Endodermal cell (in vitro differentiated cells): ENCODE results near the gene LCE3D. TPM values are rescaled to one million over a fixed set of nuclear protein-coding genes. Genes with fewer than 3 reads are reported as not detected.

Experiments used
- DNase-seq: peaks from one replicate; pipeline ENCODE4 v3.0.0-alpha.2; 2017
- H3K27ac ChIP-seq: 2 replicates; pipeline ENCODE4 v1.5.1; 2013; ENCODE audit warnings: mild to moderate bottlenecking, low read depth, low read length, moderate library complexity
- H3K27me3 ChIP-seq: 2 replicates; pipeline ENCODE4 v1.6.1; 2013; ENCODE audit warnings: mild to moderate bottlenecking, low read length, moderate library complexity; ENCODE audit not compliant: insufficient read depth, control insufficient read depth, poor library complexity, severe bottlenecking
- H3K36me3 ChIP-seq: 2 replicates; pipeline ENCODE4 v1.7.0; 2013; ENCODE audit warnings: mild to moderate bottlenecking, low read length, moderate library complexity; ENCODE audit not compliant: control insufficient read depth, insufficient read depth
- H3K4me1 ChIP-seq: one replicate; pipeline ENCODE4 v1.7.0; 2013; ENCODE audit warnings: low read length; ENCODE audit not compliant: control insufficient read depth, insufficient read depth
- H3K4me3 ChIP-seq: 2 replicates; pipeline ENCODE4 v1.5.1; 2013; ENCODE audit warnings: mild to moderate bottlenecking, low read length, moderate library complexity
- H3K9ac ChIP-seq: 2 replicates; pipeline ENCODE4 v1.6.1; 2013; ENCODE audit warnings: mild to moderate bottlenecking, low read length, moderate library complexity; ENCODE audit not compliant: poor library complexity, severe bottlenecking; ENCODE audit errors: extremely low read depth
- H3K9me3 ChIP-seq: 2 replicates; pipeline ENCODE4 v1.6.1; 2013; ENCODE audit warnings: mild to moderate bottlenecking, low read length, moderate library complexity; ENCODE audit not compliant: control insufficient read depth
- H3K27ac Mint-ChIP-seq: 2 replicates; pipeline ENCODE4 v1.8.0; 2020; ENCODE audit warnings: mixed read lengths
- H3K27me3 Mint-ChIP-seq: 2 replicates; pipeline ENCODE4 v1.8.0; 2021; ENCODE audit warnings: mild to moderate bottlenecking, mixed read lengths; ENCODE audit not compliant: insufficient read depth
- H3K36me3 Mint-ChIP-seq: 2 replicates; pipeline ENCODE4 v1.8.0; 2020; ENCODE audit warnings: low read depth, mixed read lengths
- H3K4me1 Mint-ChIP-seq: 2 replicates; pipeline ENCODE4 v1.8.0; 2020; ENCODE audit warnings: mixed read lengths
- H3K4me3 Mint-ChIP-seq: 2 replicates; pipeline ENCODE4 v1.8.0; 2020; ENCODE audit warnings: mild to moderate bottlenecking, moderate library complexity, mixed read lengths
- H3K9me3 Mint-ChIP-seq: 2 replicates; pipeline ENCODE4 v1.8.0; 2020; ENCODE audit warnings: mild to moderate bottlenecking, mixed read lengths
- WGBS, 2 experiments: methylation state at CpG; one replicate each; pipeline versions ENCODE4 v1.1.5 to v1.1.7; 2013; ENCODE audit warnings: missing lambda C conversion rate in 2 of 2, mixed read lengths in 1 of 2; ENCODE audit not compliant: insufficient coverage in 1 of 2, insufficient read length in 1 of 2; 5-methylcytosine and 5-hydroxymethylcytosine counted together
- total RNA-seq, 2 donors: library from RNA; stranded (reverse); fragmentation: NEBNext Ultra II Directional in 1 of 2; extraction: Animal tissue kit (Norgen Biotek cat#: 25700) in 1 of 2; gene quantifications; 2 replicates in 1 of 2; 3 replicates in 1 of 2; pipeline ENCODE4 v1.2.1, GENCODE V29; 2021
- TF ChIP-seq, protein P1 (sequence below): fragments of 200-600 bp; sonication (generic); conservative IDR thresholded peaks from 2 replicates; pipeline ENCODE4 v1.5.0; 2021; ENCODE audit warnings: antibody characterized with exemption, mild to moderate bottlenecking

LCE3D gene
- total RNA-seq, 2 donors from 2014 or later: not detected

DNA sequence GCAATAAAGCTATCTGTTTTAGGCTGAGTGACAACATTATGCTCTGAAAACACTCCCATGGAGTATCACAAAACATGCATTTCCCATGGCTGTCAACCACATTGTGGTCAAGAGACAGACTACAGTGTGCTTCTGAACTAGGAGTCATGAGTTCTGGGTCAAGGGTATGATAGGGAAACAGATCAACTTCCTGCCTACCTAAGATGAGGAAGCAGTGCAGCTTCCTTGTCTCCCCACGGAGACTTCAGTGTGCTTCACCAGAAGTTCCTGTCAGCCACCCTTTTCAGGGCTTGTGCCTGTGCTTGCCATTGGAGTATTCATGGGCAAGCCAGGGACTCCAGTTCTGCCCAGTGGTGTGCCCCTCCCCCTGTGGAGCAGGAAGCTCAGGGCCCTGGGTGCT lies 33.6 kb downstream of the LCE3D start:
- H3K4me1 Mint-ChIP-seq: no peaks in the 10 kb centered on the region
- no peak overlapping the region for H3K27ac ChIP-seq
- H3K36me3 Mint-ChIP-seq: no peaks in the 10 kb centered on the region
- H3K27ac Mint-ChIP-seq: no peak overlapping the region
- no peak overlapping the region for H3K4me3 Mint-ChIP-seq
- H3K9ac ChIP-seq: no peak overlapping the region
- TF ChIP-seq, protein P1, sequence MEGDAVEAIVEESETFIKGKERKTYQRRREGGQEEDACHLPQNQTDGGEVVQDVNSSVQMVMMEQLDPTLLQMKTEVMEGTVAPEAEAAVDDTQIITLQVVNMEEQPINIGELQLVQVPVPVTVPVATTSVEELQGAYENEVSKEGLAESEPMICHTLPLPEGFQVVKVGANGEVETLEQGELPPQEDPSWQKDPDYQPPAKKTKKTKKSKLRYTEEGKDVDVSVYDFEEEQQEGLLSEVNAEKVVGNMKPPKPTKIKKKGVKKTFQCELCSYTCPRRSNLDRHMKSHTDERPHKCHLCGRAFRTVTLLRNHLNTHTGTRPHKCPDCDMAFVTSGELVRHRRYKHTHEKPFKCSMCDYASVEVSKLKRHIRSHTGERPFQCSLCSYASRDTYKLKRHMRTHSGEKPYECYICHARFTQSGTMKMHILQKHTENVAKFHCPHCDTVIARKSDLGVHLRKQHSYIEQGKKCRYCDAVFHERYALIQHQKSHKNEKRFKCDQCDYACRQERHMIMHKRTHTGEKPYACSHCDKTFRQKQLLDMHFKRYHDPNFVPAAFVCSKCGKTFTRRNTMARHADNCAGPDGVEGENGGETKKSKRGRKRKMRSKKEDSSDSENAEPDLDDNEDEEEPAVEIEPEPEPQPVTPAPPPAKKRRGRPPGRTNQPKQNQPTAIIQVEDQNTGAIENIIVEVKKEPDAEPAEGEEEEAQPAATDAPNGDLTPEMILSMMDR: no peak
- DNase-seq: no peak
- peaks cover 51% of the 10 kb centered on the region for H3K9me3 ChIP-seq
- H3K27me3 Mint-ChIP-seq: no peaks in the 10 kb centered on the region
- H3K9me3 Mint-ChIP-seq: peaks cover 69% of the 10 kb centered on the region
- no peaks in the 10 kb centered on the region for H3K27me3 ChIP-seq
- H3K4me1 ChIP-seq: no peaks in the 10 kb centered on the region
- no peak overlapping the region for H3K4me3 ChIP-seq
- 26 to 40% methylated on average over 1 of the region's 1 CpG for WGBS, 2 experiments
- H3K36me3 ChIP-seq: no peaks in the 10 kb centered on the region

DNA sequence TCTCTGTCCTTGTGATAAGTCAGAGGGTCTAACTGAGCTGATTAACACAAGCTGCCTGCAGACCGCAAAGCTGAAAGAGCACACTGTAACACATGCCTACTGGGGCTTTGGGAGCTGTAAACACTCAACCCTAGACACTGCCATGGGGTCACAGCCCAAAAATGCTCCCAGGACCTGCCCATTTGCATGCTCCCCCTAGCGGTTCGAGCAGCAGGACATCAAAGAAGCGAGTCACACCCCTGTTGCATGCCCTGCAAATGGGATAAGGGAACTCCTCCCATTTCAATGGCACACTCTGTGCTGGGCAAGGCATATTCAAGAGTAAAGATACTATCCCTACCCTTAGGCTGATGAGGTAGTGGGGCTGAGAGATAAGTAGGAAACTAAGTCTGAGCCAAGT lies 36.5 kb downstream of the LCE3D start:
- Mint-ChIP-seq H3K27ac (no peak overlapping the region), H3K27me3 (no peaks in the 10 kb centered on the region), H3K4me3 (no peak overlapping the region), H3K36me3 (no peaks in the 10 kb centered on the region), H3K4me1 (no peaks in the 10 kb centered on the region), H3K9me3 (peaks cover 79% of the 10 kb centered on the region)
- Histone ChIP-seq H3K27me3 (no peaks in the 10 kb centered on the region), H3K4me3 (no peak overlapping the region), H3K27ac (no peak overlapping the region), H3K9me3 (peaks cover 79% of the 10 kb centered on the region), H3K4me1 (no peaks in the 10 kb centered on the region), H3K36me3 (no peaks in the 10 kb centered on the region), H3K9ac (no peak overlapping the region)
- whole genome bisulfite sequencing, 2 experiments: 58 to 70% methylated on average over 2 to 4 of the region's 4 CpGs
- DNase-seq: peak; percentile 43
- TF ChIP-seq, protein P1: no peak

DNA sequence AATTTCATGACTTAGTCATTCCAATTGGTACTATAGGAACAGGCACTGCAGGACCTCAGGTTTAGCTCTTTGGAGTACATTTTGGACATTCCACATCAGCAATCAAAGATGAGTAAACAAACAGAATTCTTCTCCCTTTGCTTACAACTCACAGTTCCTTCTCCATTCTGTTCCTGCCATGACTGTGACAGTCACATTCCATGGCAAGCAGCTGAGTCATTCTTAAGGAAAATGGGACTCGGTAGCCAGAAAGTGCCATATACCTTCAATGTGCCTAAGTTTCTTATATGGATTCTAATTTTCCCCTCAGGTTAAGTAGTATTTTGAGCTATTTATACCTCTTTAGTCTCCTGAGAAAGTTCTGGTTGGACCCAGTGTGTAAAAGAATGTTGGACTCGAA lies 40.4 kb downstream of the LCE3D start:
- Histone ChIP-seq H3K9me3 (peaks cover 90% of the 10 kb centered on the region), H3K4me1 (no peaks in the 10 kb centered on the region), H3K27me3 (no peaks in the 10 kb centered on the region), H3K9ac (no peak overlapping the region), H3K4me3 (no peak overlapping the region), H3K36me3 (no peaks in the 10 kb centered on the region), H3K27ac (no peak overlapping the region)
- TF ChIP-seq, protein P1: no peak
- Mint-ChIP-seq H3K4me1 (no peaks in the 10 kb centered on the region), H3K9me3 (peaks cover 97% of the 10 kb centered on the region), H3K4me3 (no peak overlapping the region), H3K27ac (no peak overlapping the region), H3K36me3 (peaks cover 3% of the 10 kb centered on the region), H3K27me3 (no peaks in the 10 kb centered on the region)
- WGBS, 2 experiments: 45% methylated on average over 2 of the region's 2 CpGs; no CpG with 5 or more reads in 1 of the 2 experiments
- DNase-seq: no peak
